Mesodermal cell (in vitro differentiated cells): ENCODE data around the gene TMEM267.
"Not testable (repeated sequence)": the region's sequence is repeated elsewhere in the genome, so short reads cannot be mapped to it uniquely, and the experiment has no call there.

ENCODE experiments used
- H3K27ac ChIP-seq: 2 replicates; pipeline ENCODE4 v1.7.0; 2013; ENCODE audit warnings: mild to moderate bottlenecking, low read depth, low read length, moderate library complexity; ENCODE audit not compliant: severe bottlenecking
- H3K36me3 ChIP-seq: 2 replicates; pipeline ENCODE4 v1.7.1; 2013; ENCODE audit warnings: mild to moderate bottlenecking, low read length, moderate library complexity; ENCODE audit not compliant: control insufficient read depth, insufficient read depth
- H3K4me1 ChIP-seq: one replicate; pipeline ENCODE4 v1.7.1; 2013; ENCODE audit warnings: mild to moderate bottlenecking, low read length; ENCODE audit not compliant: insufficient read depth, control insufficient read depth, poor library complexity, severe bottlenecking
- H3K4me3 ChIP-seq: 2 replicates; pipeline ENCODE4 v1.7.0; 2013; ENCODE audit warnings: low read length, control low read depth, mild to moderate bottlenecking; ENCODE audit not compliant: insufficient read depth, poor library complexity, severe bottlenecking; ENCODE audit errors: extremely low read depth
- H3K9me3 ChIP-seq: 2 replicates; pipeline ENCODE4 v1.7.1; 2013; ENCODE audit warnings: mild to moderate bottlenecking, low read length, moderate library complexity; ENCODE audit not compliant: control insufficient read depth
- WGBS, 2 experiments: methylation state at CpG; one replicate each; pipeline ENCODE4 v1.1.5; 2013; ENCODE audit warnings: missing lambda C conversion rate in 2 of 2; ENCODE audit not compliant: insufficient coverage in 2 of 2; 5-methylcytosine and 5-hydroxymethylcytosine counted together

TMEM267 gene

DNA sequence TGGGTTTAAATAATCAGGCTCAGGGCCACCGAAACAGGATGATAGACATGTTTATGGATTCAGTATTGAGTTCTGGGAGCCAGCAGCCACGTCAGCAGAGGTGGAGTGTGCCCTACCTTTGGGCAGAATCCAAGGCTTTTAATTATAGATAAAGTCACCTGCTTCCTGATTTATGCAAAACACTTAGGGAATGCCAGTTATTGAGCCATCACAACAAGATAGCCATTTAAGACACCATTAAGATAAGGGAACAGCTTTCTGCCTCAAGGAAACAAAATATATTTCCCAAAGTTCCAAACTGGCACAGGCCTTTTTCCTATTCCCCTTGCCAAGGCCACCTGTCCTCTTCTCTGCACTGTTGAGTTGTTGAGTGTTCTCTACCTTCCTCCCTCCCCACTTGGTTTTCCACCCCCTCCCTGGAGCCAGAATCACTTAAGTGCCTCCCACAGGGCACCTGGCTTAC is 73.8 kb downstream of the TMEM267 start:
- no peaks in the 10 kb centered on the region for H3K36me3 ChIP-seq
- 83 to 89% methylated on average over 2 of the region's 2 CpGs for WGBS, 2 experiments
- H3K4me3 ChIP-seq, result no peak overlapping the region
- H3K4me1 ChIP-seq, result no peaks in the 10 kb centered on the region
- no peak overlapping the region for H3K27ac ChIP-seq
- H3K9me3 ChIP-seq, result no peaks in the 10 kb centered on the region

DNA sequence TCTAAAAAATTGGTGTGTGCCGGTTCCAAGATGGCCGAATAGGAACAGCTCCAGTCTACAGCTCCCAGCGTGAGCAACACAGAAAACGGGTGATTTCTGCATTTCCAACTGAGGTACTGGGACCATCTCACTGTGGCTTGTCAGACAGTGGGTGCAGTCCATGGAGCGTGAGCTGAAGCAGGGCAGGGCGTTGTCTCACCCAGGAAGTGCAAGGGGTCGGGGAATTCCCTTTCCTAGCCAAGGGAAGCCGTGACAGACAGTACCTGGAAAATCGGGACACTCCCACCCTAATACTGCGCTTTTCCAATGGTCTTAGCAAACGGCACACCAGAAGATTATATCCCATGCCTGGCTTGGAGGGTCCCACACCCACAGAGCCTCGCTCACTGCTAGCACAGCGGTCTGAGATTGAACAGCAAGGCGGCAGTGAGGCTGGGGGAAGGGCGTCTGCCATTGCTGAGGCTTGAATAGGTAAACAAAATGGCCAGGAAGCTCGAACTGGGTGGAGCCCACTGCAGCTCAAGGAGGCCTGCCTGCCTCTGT is 81.1 kb downstream of the TMEM267 start:
- not testable (repeated sequence) for H3K4me1 ChIP-seq, H3K4me3 ChIP-seq, H3K36me3 ChIP-seq, H3K9me3 ChIP-seq, H3K27ac ChIP-seq
- WGBS, 2 experiments, result 92 to 95% methylated on average over 11 to 15 of the region's 16 CpGs

DNA sequence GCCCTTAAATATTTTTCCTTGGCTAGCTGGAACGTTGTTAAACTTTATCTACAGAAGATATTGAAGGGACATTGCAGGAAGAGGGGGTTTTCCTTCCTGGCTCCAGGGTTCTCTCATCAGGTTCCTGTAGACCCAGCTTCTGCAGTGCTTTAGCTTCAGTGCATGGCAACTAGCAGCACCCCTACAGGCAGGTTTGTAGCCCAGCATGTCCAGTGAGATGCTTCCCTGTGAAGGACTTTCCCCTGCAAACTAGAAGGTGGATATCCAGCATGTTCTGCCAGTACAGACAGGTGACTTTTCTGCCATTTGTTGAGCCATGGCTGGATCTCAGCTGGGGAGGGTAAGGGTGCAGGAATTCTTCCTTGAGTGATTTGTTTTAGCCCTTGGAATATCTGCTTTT is 81.8 kb downstream of the TMEM267 start:
- Histone ChIP-seq H3K4me1 (no peaks in the 10 kb centered on the region), H3K36me3 (no peaks in the 10 kb centered on the region), H3K9me3 (no peaks in the 10 kb centered on the region), H3K27ac (no peak overlapping the region), H3K4me3 (no peak overlapping the region)
- WGBS, 2 experiments, result 60 to 80% methylated on average over 1 of the region's 1 CpG

DNA sequence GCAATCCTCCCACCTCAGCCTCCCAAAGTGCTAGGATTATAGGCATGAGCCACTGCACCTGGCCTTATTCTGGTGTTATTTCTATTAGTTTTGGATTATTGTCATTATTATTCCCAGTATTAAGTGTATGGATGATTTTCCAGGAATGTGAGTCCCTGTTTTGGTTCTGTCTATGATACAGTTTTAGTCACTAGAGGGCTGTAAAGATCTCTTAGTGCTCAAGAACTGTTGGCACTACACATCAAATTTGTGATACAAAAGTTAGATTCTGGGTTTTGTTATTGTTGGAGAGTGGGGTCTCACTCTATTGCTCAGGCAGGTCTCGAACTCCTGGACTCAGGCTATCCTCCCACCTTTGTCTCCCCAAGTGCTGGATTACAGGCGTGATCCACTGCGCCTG is 83.6 kb downstream of the TMEM267 start:
- Histone ChIP-seq H3K4me3 (no peak overlapping the region), H3K36me3 (no peaks in the 10 kb centered on the region), H3K27ac (no peak overlapping the region), H3K4me1 (no peaks in the 10 kb centered on the region), H3K9me3 (no peaks in the 10 kb centered on the region)
- 88 to 100% methylated on average over 2 to 3 of the region's 3 CpGs for WGBS, 2 experiments

DNA sequence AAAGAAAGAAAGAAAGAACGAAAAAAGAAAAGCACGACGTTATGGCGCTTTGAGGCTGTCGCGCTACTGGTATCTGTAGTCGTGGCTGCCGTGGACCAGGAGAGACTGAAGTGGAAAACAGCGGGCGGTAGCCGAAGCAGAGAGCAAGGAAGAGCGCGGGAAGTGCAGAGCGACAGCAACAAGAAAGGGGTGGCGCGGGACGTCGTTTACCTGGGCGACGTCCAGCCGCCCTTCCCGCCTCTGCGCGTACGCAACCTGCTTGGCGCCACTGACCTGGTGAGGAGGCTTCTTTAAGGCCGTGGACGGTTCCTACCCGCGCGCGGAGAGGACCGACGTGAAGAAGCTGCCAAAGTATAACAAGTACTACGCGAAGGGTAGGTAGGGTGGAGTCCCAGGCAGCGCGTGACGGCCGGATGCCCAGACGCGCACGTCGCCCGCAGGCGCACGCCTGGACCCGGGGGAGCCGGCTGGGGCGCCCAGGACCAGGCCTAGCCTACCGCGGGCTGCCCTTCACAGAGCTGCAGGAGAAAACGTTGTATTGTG is 86.8 kb downstream of the TMEM267 start:
- no peaks in the 10 kb centered on the region for H3K4me1 ChIP-seq
- H3K4me3 ChIP-seq, result no peak overlapping the region
- no peaks in the 10 kb centered on the region for H3K36me3 ChIP-seq
- H3K9me3 ChIP-seq, result no peaks in the 10 kb centered on the region
- H3K27ac ChIP-seq, result no peak overlapping the region
- 62 to 72% methylated on average over 38 to 48 of the region's 53 CpGs for WGBS, 2 experiments
